ENCODE results near the gene RSPH10B2.
"Not testable (repeated sequence)": the region's sequence is repeated elsewhere in the genome, so short reads cannot be mapped to it uniquely, and the experiment has no call there.

Gene RSPH10B2

GRCh38 chr7:6753964-6754363 lies at the start of gene RSPH10B2:
Gene RSPH10B2 (plus strand): TSS chr7:6754103. CDS start chr7:6757678, 3,575 bp downstream.
- DNase-seq: not testable (repeated sequence)

GRCh38 chr7:6705959-6706665 lies 47.8 kb upstream of the RSPH10B2 start:
- DNase-seq: no peak

- peak; percentile 94 for DNase-seq
These were observed 47.1 kb upstream of the RSPH10B2 start, which contains the start of gene ZNF12 for GRCh38 chr7:6706666-6707407. Gene ZNF12 (minus strand): TSS chr7:6706947. CDS start chr7:6705173, 1,774 bp downstream.

GRCh38 chr7:6708304-6708703 lies 45.6 kb upstream of the RSPH10B2 start:
- DNase-seq: no peak

GRCh38 chr7:6709808-6710207 lies 44.1 kb upstream of the RSPH10B2 start:
- DNase-seq: no peak

- DNase-seq: no peak
These were observed 39.5 kb upstream of the RSPH10B2 start for GRCh38 chr7:6714360-6714759.

- DNase-seq: not testable (repeated sequence)
These were observed 38.0 kb upstream of the RSPH10B2 start for GRCh38 chr7:6715898-6716297.

- DNase-seq: no peak
These were observed 35.8 kb upstream of the RSPH10B2 start for GRCh38 chr7:6718124-6718523.

- not testable (repeated sequence) for DNase-seq
These were observed 29.6 kb upstream of the RSPH10B2 start for GRCh38 chr7:6724351-6724750.

GRCh38 chr7:6725003-6725402 lies 28.9 kb upstream of the RSPH10B2 start:
- no peak for DNase-seq

GRCh38 chr7:6726341-6726740 lies 27.6 kb upstream of the RSPH10B2 start:
- not testable (repeated sequence) for DNase-seq

GRCh38 chr7:6727663-6728062 lies 26.2 kb upstream of the RSPH10B2 start:
- no peak for DNase-seq

GRCh38 chr7:6728893-6729491 lies 24.9 kb upstream of the RSPH10B2 start:
- not testable (repeated sequence) for DNase-seq

GRCh38 chr7:6729492-6730342 lies 24.2 kb upstream of the RSPH10B2 start:
- peak; percentile 82 for DNase-seq

GRCh38 chr7:6730343-6730633 lies 23.6 kb upstream of the RSPH10B2 start:
- no peak for DNase-seq

GRCh38 chr7:6738415-6738814 lies 15.5 kb upstream of the RSPH10B2 start:
- DNase-seq: not testable (repeated sequence)

- DNase-seq: not testable (repeated sequence)
These were observed 9.3 kb upstream of the RSPH10B2 start for GRCh38 chr7:6744410-6745100.

GRCh38 chr7:6749335-6749734 lies 4.6 kb upstream of the RSPH10B2 start:
- DNase-seq: not testable (repeated sequence)

GRCh38 chr7:6750173-6750572 lies 3.7 kb upstream of the RSPH10B2 start:
- not testable (repeated sequence) for DNase-seq

GRCh38 chr7:6761186-6761585 lies 7.3 kb downstream of the RSPH10B2 start:
- not testable (repeated sequence) for DNase-seq

- DNase-seq: not testable (repeated sequence)
These were observed 27.7 kb downstream of the RSPH10B2 start for GRCh38 chr7:6781581-6781980.

GRCh38 chr7:6789353-6789752 lies 35.5 kb downstream of the RSPH10B2 start:
- DNase-seq: not testable (repeated sequence)

All from NCI-H1092 (cell line).